Keratinocyte (primary cell): ENCODE results near the gene MYH10. TPM values are rescaled to one million over a fixed set of nuclear protein-coding genes. Genes with fewer than 3 reads are reported as not detected.

ENCODE experiments used
- DNase-seq: peaks from one replicate; pipeline ENCODE4 v3.0.0-alpha.2; 2011; ENCODE audit warnings: low read depth, missing footprints, low spot score
- FAIRE-seq: peaks from 2 replicates; lab custom pipeline; 2011; peaks lifted over from hg19 to GRCh38; lab: Jason Lieb, UNC
- H2AFZ ChIP-seq: 2 replicates; pipeline ENCODE4 v1.6.0; 2012; ENCODE audit warnings: low read length, control low read depth, inconsistent platforms; ENCODE audit not compliant: control insufficient read depth
- H3K27ac ChIP-seq: 2 replicates; pipeline ENCODE4 v1.5.1; 2011; ENCODE audit warnings: low read length; ENCODE audit not compliant: control insufficient read depth, insufficient read depth
- H3K27me3 ChIP-seq: 3 replicates; pipeline ENCODE4 v1.6.0; 2011; ENCODE audit warnings: low read length; ENCODE audit not compliant: control insufficient read depth, insufficient read depth; ENCODE audit errors: extremely low read depth
- H3K36me3 ChIP-seq, 2 experiments: 2 replicates in 1 of 2; 3 replicates in 1 of 2; pipeline ENCODE4 v1.5.1; 2011; ENCODE audit warnings: low read length in 2 of 2, mild to moderate bottlenecking in 1 of 2; ENCODE audit not compliant: control insufficient read depth in 2 of 2, insufficient read depth in 2 of 2; ENCODE audit errors: extremely low read depth in 1 of 2
- H3K4me1 ChIP-seq: 3 replicates; pipeline ENCODE4 v1.5.1; 2011; ENCODE audit warnings: low read length; ENCODE audit not compliant: control insufficient read depth, insufficient read depth; ENCODE audit errors: extremely low read depth
- H3K4me2 ChIP-seq: 3 replicates; pipeline ENCODE4 v1.6.0; 2011; ENCODE audit warnings: low read depth, low read length; ENCODE audit not compliant: control insufficient read depth, insufficient read depth; ENCODE audit errors: extremely low read depth
- H3K4me3 ChIP-seq, 3 experiments: fragments of 200-600 bp in 1 of 3; sonication (generic) in 1 of 3; 2 replicates in 2 of 3; 3 replicates in 1 of 3; pipeline ENCODE4 v1.5.1; 2011 to 2016; ENCODE audit warnings: low read length in 3 of 3, mild to moderate bottlenecking in 3 of 3, control low read depth in 2 of 3, inconsistent platforms in 1 of 3, low read depth in 1 of 3, mixed read lengths in 1 of 3, mixed run types in 1 of 3, moderate library complexity in 1 of 3; ENCODE audit not compliant: control insufficient read depth in 2 of 3, insufficient read depth in 2 of 3; ENCODE audit errors: extremely low read depth in 1 of 3
- H3K79me2 ChIP-seq: 2 replicates; pipeline ENCODE4 v1.6.0; 2012; ENCODE audit warnings: low read length; ENCODE audit not compliant: control insufficient read depth, insufficient read depth
- H3K9ac ChIP-seq: 3 replicates; pipeline ENCODE4 v1.6.0; 2011; ENCODE audit warnings: low read length; ENCODE audit not compliant: control insufficient read depth, insufficient read depth; ENCODE audit errors: extremely low read depth
- H3K9me1 ChIP-seq: 3 replicates; pipeline ENCODE4 v1.6.0; 2011; ENCODE audit warnings: low read length; ENCODE audit not compliant: control insufficient read depth, insufficient read depth; ENCODE audit errors: extremely low read depth
- H3K9me3 ChIP-seq: 2 replicates; pipeline ENCODE4 v1.5.1; 2012; ENCODE audit warnings: low read depth, low read length; ENCODE audit not compliant: control insufficient read depth
- H4K20me1 ChIP-seq: 3 replicates; pipeline ENCODE4 v1.6.0; 2011; ENCODE audit warnings: low read length; ENCODE audit not compliant: control insufficient read depth, insufficient read depth; ENCODE audit errors: extremely low read depth
- EZH2 ChIP-seq: IDR thresholded peaks from one replicate; pipeline ENCODE4 v1.6.1; 2012; ENCODE audit warnings: inconsistent platforms, mild to moderate bottlenecking, low read length, moderate library complexity
- dilution Hi-C: fragments of 300-500 bp; cut with MboI; formaldehyde crosslinking; loops from one replicate; pipeline ENCODE4 v1.7.0; 2020; ENCODE audit warnings: low sequenced_read_pairs; ENCODE audit not compliant: extremely low pct_ligation_motif_present
- polyA plus RNA-seq, 5 experiments: library from polyadenylated mRNA; depleted of rRNA in 3 of 5; stranded (reverse) in 3 of 5; stranded (forward) in 1 of 5; unstranded in 1 of 5; fragments of >200 nt; gene quantifications; 1 replicate in 1 of 5; 2 replicates in 3 of 5; 3 replicates in 1 of 5; pipeline versions ENCODE4 v1.2.1 to v1.2.3, GENCODE V29; 2011 to 2012; ENCODE audit warnings: missing spikeins in 2 of 5, low read depth in 1 of 5, low replicate concordance in 1 of 5
- TF ChIP-seq, protein P1 (sequence below), 3 experiments: IDR thresholded peaks in 1 of 3; conservative IDR thresholded peaks in 1 of 3; optimal IDR thresholded peaks in 1 of 3; 2 replicates in 2 of 3; 3 replicates in 1 of 3; pipeline versions ENCODE3 to v1.5.1; 2011; ENCODE audit warnings: low read length in 3 of 3, mild to moderate bottlenecking in 3 of 3, moderate library complexity in 2 of 3, control low read depth in 1 of 3, inconsistent platforms in 1 of 3; ENCODE audit not compliant: insufficient read depth in 2 of 3; ENCODE audit errors: extremely low read depth in 1 of 3

MYH10 gene
- polyA plus RNA-seq, 1 donor (not counting 4 experiments of a cell fraction or from before 2014, with no cell fraction given), result 21.2 TPM

DNA sequence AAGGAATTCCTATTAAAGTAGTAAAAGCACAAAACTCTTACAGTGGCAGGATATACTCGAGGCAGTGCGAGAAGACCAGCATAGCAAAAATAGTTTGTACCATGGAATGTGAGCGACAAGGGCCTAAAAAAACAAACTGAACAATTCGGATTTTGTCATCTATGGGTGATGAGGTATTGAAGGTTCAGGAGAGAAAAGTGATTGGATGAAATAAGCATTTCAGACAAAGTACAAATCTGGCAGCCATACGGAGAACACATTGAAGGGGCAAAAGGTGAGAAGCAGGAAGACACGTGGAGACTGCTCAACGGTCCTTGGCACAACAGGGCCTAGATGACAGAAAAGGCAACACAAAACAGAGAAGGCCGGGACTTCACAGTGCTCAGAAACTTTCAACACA, 22.5 kb downstream of the MYH10 start:
- H3K27ac ChIP-seq, result no peak overlapping the region
- DNase-seq (no peak), FAIRE-seq (no peak)
- peaks cover 4% of the 10 kb centered on the region for H3K4me1 ChIP-seq
- H3K9ac ChIP-seq, result no peak overlapping the region
- H3K36me3 ChIP-seq, result no peaks in the 10 kb centered on the region
- no peak overlapping the region for H3K4me2 ChIP-seq
- peaks cover 15% of the 10 kb centered on the region for H3K79me2 ChIP-seq
- dilution Hi-C loops, result no loop called here
- no peaks in the 10 kb centered on the region for H3K9me1 ChIP-seq
- H4K20me1 ChIP-seq, result no peaks in the 10 kb centered on the region
- H3K4me3 ChIP-seq, result no peak overlapping the region
- H3K9me3 ChIP-seq, result no peaks in the 10 kb centered on the region
- H2AFZ ChIP-seq, result no peak overlapping the region
- no peaks in the 10 kb centered on the region for H3K27me3 ChIP-seq
- TF ChIP-seq, protein P1, sequence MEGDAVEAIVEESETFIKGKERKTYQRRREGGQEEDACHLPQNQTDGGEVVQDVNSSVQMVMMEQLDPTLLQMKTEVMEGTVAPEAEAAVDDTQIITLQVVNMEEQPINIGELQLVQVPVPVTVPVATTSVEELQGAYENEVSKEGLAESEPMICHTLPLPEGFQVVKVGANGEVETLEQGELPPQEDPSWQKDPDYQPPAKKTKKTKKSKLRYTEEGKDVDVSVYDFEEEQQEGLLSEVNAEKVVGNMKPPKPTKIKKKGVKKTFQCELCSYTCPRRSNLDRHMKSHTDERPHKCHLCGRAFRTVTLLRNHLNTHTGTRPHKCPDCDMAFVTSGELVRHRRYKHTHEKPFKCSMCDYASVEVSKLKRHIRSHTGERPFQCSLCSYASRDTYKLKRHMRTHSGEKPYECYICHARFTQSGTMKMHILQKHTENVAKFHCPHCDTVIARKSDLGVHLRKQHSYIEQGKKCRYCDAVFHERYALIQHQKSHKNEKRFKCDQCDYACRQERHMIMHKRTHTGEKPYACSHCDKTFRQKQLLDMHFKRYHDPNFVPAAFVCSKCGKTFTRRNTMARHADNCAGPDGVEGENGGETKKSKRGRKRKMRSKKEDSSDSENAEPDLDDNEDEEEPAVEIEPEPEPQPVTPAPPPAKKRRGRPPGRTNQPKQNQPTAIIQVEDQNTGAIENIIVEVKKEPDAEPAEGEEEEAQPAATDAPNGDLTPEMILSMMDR (optimal IDR thresholded peaks at IDR 0.05 in 1 of 3, IDR thresholded peaks at IDR 0.05 in 1 of 3, conservative IDR thresholded peaks at IDR 0.05 in 1 of 3; ENCODE audit: extremely low read depth in 1 of 3, insufficient read depth in 2 of 3, low read length in 3 of 3), result no peak
- no peak for TF ChIP-seq EZH2

DNA sequence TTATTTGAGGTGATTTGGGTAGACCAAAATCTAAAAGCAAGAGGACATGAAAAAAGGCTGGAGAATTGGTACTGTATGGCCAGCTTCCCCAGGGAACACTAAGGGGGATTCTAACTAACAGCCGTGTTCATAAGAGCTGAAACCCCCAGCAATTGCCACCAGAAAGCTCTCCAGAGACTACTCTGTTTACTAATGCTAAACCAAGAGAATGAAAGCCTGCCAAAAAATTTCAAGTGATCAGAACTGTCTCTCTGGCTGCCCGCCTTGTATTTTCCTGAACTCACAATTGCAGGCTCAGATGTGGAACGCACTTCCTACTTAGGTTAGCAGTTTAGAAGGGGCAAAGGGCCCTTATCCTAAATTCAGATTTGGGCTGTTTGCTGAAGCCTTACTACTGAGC, 24.1 kb downstream of the MYH10 start:
- H3K9me1 ChIP-seq, result no peaks in the 10 kb centered on the region
- TF ChIP-seq, protein P1 (optimal IDR thresholded peaks at IDR 0.05 in 1 of 3, IDR thresholded peaks at IDR 0.05 in 1 of 3, conservative IDR thresholded peaks at IDR 0.05 in 1 of 3; ENCODE audit: extremely low read depth in 1 of 3, insufficient read depth in 2 of 3, low read length in 3 of 3), result no peak
- TF ChIP-seq EZH2, result no peak
- no peak overlapping the region for H3K4me3 ChIP-seq
- no peaks in the 10 kb centered on the region for H3K36me3 ChIP-seq
- no peak overlapping the region for H3K4me2 ChIP-seq
- DNase-seq (no peak), FAIRE-seq (no peak)
- H3K9me3 ChIP-seq, result no peaks in the 10 kb centered on the region
- no peak overlapping the region for H3K27ac ChIP-seq
- no peak overlapping the region for H3K9ac ChIP-seq
- no peaks in the 10 kb centered on the region for H3K27me3 ChIP-seq
- H3K4me1 ChIP-seq, result no peaks in the 10 kb centered on the region
- H2AFZ ChIP-seq, result no peak overlapping the region
- no peaks in the 10 kb centered on the region for H4K20me1 ChIP-seq
- dilution Hi-C loops, result no loop called here
- peaks cover 8% of the 10 kb centered on the region for H3K79me2 ChIP-seq
